GDM1 (cell line): Measurements from ENCODE around the gene ZBTB21.
"Not testable (repeated sequence)": the region's sequence is repeated elsewhere in the genome, so short reads cannot be mapped to it uniquely, and the experiment has no call there.

Source experiments
- DNase-seq: peaks from one replicate; lab custom pipeline; 2025; lab: John Stamatoyannopoulos, UW

ZBTB21 gene

DNA sequence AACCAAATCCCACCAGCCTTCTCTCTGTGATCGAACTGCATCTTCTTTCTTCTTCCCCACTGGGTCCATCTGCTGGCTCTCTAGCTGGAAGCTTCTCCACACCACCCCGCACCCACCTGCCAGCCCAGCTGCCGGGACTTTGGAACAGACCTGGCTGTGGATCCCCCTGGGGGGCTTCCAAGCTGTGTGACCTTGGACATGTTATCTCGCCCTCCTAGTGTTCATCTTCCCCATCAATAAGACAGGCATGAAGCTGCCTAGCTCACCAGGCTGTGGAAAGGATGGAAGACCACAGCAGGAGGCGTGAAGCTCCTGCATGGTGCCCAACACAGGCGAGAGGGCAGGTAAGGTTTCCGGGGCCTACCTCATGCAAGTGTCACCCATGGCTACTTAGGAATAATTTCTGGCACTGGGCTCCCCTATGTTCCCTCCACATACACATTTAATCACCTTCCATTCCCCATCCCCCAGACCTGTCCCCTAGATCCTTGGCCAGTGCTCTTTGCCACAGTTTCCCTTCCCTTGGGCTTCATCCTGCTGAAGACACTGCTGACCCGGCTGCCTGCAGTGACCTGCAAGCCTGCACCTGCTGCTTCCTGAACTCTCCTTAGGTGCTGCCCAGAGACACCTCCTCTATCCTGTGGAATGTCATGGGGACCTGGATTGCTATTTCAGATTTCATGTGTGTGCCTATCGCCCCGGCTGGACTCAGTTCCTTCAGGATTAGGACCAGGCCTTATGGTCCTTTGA lies 43.1 kb downstream of the ZBTB21 start:
- no peak for DNase-seq

DNA sequence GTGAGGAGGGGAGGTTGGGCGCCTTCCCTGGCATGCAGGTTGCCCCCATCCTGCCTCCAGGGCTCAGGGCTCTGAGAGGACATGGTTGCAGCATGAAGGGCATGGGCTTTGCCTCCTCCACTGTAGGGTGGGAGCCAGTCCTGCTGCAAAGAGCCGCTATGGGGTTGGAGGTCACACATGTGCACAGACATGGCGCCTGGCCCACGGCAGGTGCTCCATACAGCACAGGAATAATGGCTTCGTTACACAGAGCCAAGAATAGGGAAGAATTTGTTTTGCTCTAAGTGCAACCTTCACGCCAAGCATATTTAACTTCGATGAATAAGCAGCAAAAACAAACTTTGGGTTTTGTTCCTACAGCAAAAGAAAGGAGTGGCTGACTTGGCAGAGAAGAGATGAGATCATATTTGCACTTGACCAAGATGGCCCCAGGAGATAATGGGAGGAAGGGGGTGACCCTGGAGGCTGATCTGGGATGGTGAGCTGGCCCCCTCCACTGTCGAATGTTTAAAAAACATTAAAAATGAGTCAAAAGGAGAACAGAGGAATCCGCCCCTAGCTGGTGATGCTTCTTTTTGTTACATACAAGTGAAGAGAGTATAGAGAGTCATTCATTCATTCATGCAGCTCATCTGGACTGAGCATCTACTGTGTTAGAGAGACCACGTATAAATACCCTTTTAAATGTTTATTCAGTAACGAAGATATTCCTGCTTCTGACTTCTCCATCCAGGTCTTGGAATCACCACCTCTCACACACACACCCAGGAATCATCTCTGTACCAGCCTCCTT lies 43.9 kb downstream of the ZBTB21 start:
- DNase-seq = no peak

DNA sequence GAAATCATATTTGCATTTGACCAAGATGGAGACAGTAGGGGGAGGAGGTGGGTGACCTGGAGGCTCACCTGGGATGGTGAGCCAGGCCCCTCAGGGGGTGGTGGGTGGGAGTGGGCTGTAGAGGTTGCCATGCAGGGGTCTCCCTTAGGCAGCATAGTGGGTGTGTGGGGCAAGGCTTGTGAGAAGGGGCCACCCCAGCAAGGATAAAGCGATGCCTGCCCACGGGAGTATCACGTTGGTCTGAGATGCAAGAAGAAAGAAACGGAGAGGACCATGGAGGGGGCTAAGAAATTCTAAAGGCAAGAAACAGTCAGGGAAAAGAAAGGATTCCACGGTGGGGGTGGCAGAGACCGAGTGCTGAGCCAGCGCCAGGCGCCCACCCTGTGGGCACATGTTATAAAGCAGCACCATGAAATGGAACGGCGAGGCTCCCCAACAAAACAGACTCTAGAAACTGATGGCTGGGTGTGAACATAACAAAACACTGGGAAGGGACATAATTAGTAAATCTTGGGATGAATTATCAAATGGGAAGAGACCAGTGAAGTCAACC lies 44.6 kb downstream of the ZBTB21 start:
- no peak for DNase-seq

DNA sequence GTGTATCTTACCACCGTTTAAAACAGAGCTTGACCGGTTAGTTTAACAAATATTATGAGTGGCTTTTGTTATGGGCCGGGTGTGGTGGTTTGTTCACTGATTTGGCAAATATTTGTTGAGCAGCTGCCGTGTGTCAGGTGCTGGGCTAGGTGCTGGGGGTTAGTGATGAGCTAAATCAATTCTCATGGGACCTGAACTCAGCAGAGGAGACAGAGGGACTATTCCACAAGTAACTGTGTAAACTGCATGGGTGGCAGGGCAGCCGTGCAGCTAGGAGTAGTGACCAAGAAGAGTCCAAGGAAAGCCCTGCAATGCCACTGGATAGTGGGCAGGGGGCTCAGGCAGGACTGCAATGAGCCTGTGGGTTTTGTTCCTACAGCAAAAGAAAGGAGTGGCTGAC lies 45.1 kb downstream of the ZBTB21 start:
- no peak for DNase-seq

DNA sequence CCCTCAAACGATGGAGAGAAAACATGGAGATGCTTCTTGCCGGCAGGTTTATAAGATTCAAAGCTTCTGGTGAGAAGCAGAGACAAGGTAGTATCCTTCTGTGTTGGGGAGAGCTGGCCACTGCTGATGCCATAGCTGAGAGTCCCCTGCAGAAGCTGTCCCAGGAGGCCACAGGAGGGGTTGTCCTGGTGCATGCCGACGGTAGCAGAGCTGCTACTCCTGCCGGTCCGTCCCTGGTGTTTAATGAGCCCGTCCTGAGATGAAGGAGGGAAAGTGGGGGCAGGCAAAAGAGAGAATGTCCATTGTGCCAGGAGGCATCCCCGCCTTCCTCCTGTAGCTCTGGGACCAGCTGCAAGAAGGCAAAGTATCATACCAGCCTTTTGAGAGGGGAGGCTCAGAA lies 46.0 kb downstream of the ZBTB21 start:
- no peak for DNase-seq

DNA sequence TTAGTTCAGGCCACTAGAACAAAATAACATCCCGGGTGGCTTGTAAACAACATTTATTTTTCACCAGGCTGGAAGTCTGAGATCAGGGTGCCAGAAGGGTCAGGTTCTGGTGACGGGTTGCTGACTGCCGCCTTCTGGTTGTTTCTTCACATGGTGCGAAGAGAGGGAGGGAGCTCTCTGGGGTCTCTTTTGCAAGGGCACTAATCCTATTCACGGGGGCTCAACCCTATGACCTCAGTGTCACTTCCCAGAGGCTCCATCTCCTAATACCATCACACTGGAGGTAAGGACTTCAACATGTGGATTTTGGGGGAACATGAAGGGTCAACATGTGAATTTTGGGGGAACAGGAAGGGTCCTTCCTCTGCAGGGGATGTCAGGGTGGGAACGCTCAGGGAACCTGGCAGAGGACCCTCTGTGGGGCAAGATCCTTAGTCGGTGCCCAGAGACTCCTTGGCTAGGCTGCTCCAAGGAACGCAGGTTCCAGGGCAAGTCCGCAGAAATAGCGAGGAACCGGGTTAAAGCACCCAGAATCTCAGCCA lies 47.7 kb downstream of the ZBTB21 start:
- no peak for DNase-seq

DNA sequence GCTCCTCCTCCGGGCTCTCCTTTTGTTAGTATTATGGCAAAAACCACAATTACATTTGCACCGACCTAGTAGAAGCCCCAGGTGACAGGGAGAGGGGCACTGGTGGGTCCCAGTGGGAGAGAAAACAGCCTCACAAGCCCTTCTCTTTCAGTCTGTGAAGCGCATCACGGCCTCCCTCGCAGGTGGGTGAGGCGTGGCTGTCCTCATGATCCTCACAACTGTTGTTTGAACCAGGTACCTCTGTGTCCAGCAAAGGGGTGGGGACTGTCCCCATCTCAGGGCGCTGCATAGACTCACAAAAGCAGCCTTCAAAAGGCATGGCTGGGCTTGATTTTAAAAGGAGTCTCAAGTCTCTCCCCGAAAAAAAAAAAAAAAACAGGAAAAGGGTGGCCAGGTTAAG lies 48.4 kb downstream of the ZBTB21 start:
- DNase-seq = no peak

DNA sequence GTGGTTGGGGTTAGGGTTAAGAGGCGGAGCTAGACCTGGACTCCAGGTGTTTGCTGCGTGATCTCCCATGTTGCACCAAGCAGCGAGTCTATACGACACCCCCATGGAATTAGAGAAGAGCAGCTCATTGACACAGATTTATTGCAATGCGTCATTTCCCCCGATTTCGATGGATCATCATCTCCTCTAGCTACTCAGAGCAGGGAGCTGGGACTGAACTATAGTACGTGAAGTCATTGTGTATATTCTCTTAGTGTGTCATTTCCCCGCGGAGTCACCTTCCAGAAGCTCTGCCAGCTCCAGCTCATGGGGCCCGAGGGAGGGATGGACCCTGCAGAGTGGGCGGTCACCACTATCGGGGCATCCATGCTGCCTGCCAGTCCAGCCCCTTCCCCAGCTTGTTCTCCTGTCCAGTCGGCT lies 48.9 kb downstream of the ZBTB21 start:
- no peak for DNase-seq

DNA sequence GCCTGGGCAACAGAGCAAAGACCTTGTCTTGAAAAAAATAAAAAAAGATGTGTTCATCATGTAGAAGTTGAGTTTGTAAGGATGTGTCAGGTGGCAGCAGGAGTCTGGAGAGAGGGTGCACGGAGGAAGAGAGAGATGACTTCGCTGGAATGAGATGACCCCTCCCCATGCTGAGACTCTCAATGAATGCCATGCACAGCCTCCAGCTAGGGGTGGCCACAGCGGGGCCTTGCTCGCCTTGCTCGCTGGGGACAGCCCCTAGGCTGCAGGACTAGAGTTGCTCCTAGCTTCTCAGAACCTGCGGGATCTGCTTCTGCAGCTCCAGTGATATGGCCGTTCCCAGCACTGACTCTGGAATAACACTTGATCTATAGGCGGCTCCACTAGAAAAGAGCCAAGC lies 49.8 kb downstream of the ZBTB21 start:
- no peak for DNase-seq

DNA sequence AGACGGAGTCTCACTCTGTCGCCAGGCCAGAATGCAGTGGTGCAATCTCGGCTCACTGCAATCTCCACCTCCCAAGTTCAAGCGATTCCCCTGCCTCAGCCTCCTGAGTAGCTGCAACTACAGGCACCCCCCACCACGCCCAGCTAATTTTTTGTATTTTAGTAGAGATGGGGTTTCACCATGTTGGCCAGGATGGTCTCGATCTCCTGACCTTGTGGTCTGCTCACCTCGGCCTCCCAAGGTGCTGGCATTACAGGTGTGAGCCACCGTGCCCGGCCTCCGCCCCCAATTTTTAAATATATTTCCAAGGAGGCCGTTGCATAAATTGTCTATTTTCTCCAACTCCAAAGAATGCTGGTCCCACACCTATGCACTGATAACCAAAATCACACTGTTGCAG lies 50.5 kb downstream of the ZBTB21 start:
- DNase-seq = not testable (repeated sequence)

DNA sequence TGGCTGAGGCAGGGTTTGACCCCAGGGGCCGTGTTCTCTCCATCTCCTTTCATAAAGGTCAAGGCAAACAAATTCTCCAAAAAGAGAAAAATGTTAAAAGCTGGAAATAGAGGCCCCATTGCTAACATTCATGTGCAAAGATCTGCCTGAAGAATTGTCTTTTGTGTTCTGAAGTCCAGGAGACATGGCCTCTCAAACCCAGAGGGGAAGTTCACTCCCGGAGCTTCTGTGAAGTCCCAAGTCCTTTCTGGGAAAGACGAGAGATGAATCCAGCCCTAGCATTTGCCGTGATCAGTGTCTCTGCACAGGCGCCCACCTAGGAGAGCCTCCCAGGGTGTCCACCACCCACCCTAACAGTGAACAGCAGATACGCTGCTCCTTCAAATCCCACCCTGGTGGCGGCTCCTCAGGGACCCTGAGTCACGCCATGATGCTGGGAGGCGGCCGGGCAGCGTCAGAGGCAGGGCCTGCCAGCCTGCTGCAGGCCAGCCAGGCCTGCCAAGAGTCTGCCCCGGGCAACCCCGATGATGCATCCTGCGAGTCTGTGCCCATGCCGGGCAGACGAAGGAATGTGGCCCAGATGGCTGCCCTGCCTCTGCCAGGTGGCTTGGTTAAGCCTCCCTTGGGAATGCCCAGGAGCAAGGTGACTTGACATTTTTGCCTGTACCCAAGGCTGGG lies 51.1 kb downstream of the ZBTB21 start:
- no peak for DNase-seq

DNA sequence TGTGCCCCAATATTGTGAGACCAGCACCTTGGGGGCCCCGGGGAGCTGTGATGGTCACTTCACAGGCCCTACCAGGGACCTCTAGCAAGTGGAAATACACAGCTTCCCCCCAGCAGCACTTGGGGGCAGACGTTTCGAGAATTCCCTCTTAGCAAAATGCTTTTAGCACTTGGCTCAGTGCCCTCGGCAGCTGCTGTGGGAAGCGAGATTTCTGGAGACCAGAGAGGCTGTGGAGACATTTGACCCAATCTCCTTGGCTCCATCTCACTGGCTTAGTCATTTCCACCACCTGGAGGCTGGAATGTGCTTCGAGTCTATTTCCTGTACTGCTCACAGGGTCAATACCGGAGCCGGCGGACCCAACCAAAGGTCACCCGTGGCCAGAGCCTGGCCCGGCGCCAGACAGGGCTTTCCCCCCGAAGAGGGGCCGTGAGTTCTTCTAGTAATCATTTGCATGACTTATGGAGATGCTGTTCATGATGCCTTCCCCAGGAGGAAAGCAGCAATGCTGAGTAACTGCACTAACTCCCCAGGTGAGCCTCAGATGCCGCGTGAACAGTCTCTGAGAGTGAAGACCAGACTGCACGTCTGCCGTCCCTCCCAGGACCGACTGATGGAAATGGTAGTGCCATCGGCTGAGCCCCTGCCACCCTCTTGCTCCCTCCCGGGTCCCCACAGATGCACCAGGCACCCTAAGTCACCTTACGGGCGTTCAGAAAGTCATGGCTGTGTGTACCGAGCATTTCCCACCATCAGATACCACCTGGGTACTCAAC lies 52.0 kb downstream of the ZBTB21 start:
- no peak for DNase-seq

DNA sequence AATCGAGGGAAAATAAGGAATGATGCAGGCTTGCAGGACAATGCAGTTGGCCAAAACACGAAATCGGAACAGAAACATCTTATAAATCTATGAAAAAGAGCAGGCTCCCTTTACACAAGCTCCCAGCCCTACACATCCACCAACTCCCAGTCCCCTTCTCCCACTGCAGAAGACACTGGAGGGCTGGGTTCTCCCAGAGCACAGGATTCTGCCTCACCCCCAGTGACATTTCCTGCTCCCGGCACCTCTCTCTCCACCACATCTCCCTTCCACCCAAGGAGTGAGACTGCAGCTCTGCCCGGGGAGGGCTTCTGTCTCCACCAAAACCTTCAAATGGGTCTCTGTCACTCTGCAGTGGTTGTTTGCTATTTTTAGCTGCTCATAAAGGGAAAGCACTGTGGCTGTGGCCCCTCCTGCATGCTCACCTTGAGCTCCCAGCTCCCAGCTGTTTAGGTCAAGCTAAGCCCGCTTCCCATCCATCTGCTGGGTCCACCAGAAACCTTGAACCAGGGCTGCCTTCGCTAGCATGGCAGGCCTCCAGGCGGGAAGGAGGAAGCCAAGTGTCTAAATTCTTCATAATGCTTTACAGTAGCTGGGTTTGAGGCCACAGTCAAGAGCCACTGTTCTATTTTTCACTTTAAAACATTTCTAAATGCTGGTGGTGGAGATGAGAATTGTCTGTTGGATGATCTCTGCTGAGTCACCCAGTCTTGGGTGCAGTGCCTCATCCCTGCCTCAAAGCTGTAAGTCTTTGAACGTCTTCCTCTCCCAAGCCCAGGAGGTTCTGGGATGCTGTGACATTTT lies 53.0 kb downstream of the ZBTB21 start:
- peak; percentile 23 for DNase-seq

DNA sequence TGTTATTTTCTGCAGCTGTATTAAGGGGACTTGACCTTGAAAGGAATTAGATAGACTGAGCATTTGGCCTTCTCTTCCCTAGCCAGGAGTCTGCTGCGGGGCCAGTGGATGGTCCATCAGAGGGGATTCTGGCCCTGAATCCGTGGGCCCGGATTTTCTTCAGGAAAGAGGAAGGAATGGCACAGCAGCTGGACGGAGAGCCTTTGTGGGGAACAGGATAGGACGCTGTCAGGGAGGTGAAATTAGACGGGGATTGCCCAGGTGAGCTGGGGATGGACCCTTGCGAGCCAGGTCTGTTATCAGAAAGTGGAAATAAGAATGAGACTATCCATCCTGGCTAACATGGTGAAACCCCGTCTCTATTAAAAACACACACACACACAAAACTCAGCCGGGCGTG lies 54.6 kb downstream of the ZBTB21 start:
- DNase-seq = no peak

DNA sequence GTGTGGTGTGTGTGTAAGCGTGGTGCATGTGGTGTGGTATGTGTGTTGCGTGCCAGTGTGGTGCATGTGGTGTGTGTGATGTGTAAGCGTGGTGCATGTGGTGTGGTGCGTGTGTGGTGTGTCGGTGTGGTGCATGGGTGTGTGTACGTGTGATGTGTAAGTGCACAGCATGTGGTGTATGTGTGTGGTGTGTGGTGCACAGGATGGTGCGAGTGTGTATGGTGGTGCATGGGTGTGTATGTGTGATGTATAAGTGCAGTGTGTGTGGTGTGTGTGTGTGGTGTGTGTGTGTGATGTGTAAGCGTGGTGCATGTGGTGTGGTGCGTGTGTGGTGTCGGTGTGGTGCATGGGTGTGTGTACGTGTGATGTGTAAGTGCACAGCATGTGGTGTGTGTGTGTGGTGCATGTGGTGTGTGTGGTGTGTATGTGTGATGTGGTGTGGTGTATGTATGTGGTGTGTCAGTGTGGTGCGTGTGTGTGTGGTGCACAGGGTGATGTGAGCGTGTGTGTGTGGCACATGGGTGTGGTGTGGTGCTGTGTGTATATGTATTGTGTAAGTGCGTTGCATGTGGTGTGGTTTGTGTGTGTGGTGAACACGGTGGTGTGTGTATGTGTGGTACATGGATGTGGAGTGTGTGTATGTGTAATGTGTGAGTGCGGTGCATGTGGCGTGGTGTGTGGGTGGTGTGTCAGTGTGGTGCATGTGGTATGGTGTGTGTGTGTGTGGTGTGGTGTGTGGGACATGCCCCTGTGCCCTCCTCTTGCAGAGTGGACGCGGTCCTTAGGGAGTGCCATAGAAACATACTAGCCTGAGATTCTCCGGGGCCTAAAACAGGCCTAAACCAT lies 55.3 kb downstream of the ZBTB21 start:
- DNase-seq = no peak

DNA sequence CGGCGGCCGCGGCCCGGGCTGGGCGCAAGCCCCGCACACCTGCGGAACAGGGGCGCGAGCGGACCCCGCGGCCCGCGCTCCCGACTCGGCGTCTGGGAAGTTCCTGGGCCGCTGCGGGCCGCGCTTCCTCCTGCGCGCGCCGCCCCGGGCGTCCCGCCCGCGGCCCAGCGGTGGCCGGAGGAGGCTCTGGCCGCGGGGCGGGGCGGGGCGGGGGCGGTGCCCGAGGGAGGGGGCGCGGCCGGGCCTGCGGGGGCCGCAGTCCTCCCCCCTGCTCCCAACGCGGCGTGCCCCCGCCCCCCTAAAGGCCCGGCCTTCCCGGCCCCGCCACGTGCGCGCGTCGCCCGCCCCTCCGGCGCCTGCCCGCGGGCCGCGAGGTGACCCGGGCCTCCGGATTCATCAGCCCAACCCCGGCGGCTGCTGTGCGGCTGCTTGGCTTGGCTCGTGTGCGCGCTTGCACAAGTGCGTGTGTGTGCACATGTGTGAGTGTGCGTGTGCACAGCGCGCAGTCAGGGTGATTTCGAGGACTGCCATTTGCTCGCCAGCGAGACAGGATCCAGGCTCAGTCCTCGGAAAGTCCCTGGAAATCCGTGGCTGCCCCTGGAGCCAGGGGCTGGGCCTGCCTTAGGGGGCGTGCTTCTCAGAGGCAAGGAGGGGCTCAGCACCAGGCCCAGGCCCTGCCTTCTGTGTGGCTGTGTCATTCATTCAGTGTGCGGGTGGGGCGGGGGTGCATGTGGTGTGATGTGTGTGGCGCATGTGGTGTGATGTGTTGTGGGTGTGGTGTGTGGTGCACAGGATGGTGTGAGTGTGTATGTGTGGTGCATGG lies 56.1 kb downstream of the ZBTB21 start, which contains the start of gene C2CD2:
TSS of gene C2CD2 (minus strand) at position 188 of the 823 bp plus-strand sequence. CDS start 370 bp downstream, outside the sequence.
- DNase-seq = peak; percentile 71

DNA sequence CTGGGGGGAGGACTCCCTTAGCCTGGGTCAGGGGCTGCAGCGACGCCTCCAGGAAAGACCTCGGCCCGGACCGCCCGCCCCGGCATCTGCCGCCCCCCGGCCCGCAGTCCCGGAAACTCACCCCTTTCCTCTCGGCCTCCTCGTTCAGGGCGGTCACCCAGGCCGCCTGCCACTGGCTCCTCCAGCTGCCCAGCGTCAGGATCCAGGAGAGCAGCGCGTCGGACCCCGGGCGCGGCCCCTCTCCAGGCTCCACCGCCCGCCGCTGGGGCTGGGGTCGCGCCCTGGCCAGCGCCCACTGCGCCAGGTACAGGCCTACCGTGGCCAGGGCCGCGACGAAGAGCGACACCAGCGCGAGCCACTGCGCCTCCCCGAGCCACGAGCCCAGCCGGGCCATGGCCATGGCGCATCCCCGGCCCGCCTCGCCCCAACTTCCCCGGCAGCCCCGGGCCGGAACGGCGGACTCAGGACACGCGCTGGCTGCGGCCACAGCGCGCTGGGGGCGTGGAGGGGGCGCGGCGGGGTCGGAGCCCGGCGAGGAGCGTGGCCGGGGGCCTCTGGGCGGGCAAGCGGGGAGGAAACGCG lies 56.8 kb downstream of the ZBTB21 start:
- no peak for DNase-seq

DNA sequence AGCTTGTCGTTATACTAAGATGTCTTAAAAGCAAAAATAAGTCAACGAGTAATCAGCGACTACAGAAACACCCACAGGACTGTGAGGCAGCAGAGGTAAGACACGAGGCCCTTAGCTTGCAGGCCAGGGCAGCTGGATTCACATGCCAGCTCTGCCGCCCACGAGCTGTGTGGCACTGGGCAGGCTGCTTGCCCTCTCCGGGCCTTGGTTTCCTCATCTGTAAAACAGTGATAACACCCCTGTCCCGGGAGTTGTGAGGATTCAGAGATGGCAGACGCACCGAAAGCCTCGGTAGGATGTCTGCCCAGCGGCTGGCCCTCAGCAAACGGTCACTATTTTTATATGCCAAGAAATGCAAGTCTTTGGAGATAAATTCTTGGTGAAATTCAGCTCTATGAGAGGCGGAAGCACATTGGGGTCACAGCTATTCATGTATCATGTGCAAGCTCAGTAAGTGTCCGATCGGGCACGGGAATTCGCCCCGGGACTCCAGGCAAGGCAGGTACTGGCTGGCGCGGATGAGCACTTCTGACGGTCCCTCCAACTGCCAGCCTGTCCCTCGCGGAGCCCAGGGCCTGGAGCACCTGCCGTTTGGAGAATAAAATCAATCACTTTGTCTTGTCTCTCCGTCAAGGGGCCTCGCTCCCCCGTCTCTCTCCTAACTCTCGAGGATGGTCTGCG lies 57.5 kb downstream of the ZBTB21 start:
- DNase-seq = no peak
